Calu3 (cell line): ENCODE data around the gene RAD51B. TPM values are rescaled to one million over a fixed set of nuclear protein-coding genes. Genes with fewer than 3 reads are reported as not detected.

Experiments used
- BruUV-seq: library from RNA; stranded (reverse); fragments of 400-500 nt; replicated peaks from 2 replicates; lab custom pipeline; 2021; lab: Mats Ljungman, UMichigan
- CTCF ChIA-PET: fragments of 300-600 bp; sonication (Branson Sonifier 250); formaldehyde crosslinking; loops from one replicate; lab custom pipeline; 2022; ENCODE audit warnings: antibody characterized with exemption; lab: Charles Lee
- DNase-seq: peaks from one replicate; pipeline ENCODE4 v3.0.0; 2022
- H3K27ac Mint-ChIP-seq: one replicate; pipeline ENCODE4 v1.8.0; 2022; ENCODE audit warnings: mixed read lengths; ENCODE audit not compliant: unreplicated experiment
- H3K27me3 Mint-ChIP-seq: one replicate; pipeline ENCODE4 v1.8.0; 2022; ENCODE audit warnings: mixed read lengths; ENCODE audit not compliant: unreplicated experiment
- H3K36me3 Mint-ChIP-seq: one replicate; pipeline ENCODE4 v1.8.0; 2022; ENCODE audit warnings: mild to moderate bottlenecking, moderate library complexity, mixed read lengths; ENCODE audit not compliant: insufficient read depth, unreplicated experiment
- H3K4me1 Mint-ChIP-seq: one replicate; pipeline ENCODE4 v1.8.0; 2022; ENCODE audit warnings: mild to moderate bottlenecking, low read depth, mixed read lengths; ENCODE audit not compliant: unreplicated experiment
- H3K4me3 Mint-ChIP-seq: one replicate; pipeline ENCODE4 v1.8.0; 2022; ENCODE audit warnings: mild to moderate bottlenecking, low read depth, moderate library complexity, mixed read lengths; ENCODE audit not compliant: unreplicated experiment
- H3K9me3 Mint-ChIP-seq: one replicate; pipeline ENCODE4 v1.8.0; 2022; ENCODE audit warnings: low read depth, mixed read lengths; ENCODE audit not compliant: unreplicated experiment
- intact Hi-C: fragments of 100-400 bp; cut with micrococcal nuclease; formaldehyde crosslinking; loops from one replicate; pipeline ENCODE4 v1.10.0; 2022; ENCODE audit not compliant: unreplicated experiment
- total RNA-seq: library from RNA; stranded (reverse); gene quantifications from 2 replicates; pipeline ENCODE4 v1.2.3, GENCODE V29; 2022
- TF ChIP-seq, protein P1 (sequence below): fragments of 200-600 bp; IDR thresholded peaks from one replicate; pipeline ENCODE4 v1.8.0; 2022; ENCODE audit warnings: antibody characterized with exemption; ENCODE audit not compliant: unreplicated experiment

Gene RAD51B
- total RNA-seq, 1 experiment from 2014 or later = 24.7 TPM

DNA sequence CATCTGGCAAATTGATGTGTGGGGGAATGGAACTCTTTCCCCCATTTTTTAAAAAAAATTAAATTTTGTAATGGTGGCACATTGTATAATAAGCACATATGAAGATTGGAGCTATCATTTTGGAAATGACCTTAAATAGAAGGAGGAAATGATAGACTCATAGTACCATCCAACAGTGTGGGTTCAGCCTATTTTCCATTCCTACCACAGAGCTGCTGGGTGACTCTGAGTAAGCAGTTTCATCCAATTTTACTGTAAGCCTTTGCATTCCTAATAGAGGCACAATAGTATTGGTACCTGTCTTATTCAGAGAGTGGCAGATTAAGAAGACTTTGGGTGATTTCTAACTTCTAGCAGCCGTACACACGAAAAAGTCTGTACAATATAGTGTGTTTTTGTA is 304.5 kb downstream of the RAD51B start:
- no peak overlapping the region for H3K4me3 Mint-ChIP-seq
- CTCF ChIA-PET = interaction anchor here (1.6 kb wide), 1 partner anchor 14 kb away, joined by 4 read pairs; no protein-coding TSS in a partner anchor
- H3K27ac Mint-ChIP-seq = no peak overlapping the region
- no TSS peak for BruUV-seq
- H3K9me3 Mint-ChIP-seq = peaks cover 2% of the 10 kb centered on the region
- H3K27me3 Mint-ChIP-seq = no peaks in the 10 kb centered on the region
- H3K4me1 Mint-ChIP-seq = peaks cover 17% of the 10 kb centered on the region
- TF ChIP-seq, protein P1, sequence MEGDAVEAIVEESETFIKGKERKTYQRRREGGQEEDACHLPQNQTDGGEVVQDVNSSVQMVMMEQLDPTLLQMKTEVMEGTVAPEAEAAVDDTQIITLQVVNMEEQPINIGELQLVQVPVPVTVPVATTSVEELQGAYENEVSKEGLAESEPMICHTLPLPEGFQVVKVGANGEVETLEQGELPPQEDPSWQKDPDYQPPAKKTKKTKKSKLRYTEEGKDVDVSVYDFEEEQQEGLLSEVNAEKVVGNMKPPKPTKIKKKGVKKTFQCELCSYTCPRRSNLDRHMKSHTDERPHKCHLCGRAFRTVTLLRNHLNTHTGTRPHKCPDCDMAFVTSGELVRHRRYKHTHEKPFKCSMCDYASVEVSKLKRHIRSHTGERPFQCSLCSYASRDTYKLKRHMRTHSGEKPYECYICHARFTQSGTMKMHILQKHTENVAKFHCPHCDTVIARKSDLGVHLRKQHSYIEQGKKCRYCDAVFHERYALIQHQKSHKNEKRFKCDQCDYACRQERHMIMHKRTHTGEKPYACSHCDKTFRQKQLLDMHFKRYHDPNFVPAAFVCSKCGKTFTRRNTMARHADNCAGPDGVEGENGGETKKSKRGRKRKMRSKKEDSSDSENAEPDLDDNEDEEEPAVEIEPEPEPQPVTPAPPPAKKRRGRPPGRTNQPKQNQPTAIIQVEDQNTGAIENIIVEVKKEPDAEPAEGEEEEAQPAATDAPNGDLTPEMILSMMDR = no peak
- intact Hi-C loops = no loop called here
- H3K36me3 Mint-ChIP-seq = no peaks in the 10 kb centered on the region
- DNase-seq = no peak

DNA sequence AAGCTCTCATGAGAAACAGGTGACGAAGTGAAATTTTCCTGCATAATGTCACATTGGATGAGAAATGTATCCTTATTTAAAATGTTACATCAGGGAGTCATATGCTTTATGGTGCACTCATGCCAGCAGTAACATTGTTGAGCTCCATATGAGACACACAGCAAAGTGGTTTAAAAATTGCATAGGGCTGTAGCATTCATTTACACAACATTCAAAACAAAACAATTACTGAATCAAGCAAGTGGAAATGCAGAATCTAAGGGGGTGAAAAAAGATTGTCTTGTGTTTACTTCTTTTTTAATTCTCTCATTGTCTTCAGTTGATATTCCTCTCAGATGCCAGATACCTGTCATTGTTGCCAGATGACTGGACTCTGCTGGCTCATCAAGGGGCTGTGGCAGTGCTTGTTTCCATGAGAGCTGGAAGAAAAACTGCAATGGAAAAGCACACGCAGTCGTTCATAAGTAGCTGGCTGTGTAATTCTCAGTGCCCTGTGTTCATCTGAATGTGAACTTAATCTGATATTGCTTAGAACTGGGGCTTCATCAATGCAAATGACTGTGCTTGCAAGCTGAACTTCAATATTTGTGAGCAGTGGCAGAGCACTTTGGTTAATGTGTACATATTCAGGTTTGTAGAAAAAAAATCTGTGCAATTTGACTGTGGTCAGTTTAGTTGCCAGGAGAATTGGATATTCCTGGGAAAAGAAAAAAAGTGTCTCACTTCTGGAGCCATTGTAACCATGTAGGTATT is 305.6 kb downstream of the RAD51B start:
- TF ChIP-seq, protein P1 = no peak
- no peaks in the 10 kb centered on the region for H3K36me3 Mint-ChIP-seq
- intact Hi-C loops = no loop called here
- CTCF ChIA-PET = interaction anchor here (0.6 to 1.2 kb wide), 4 partner anchors 13 to 203 kb away, joined by 3 to 5 read pairs (median 4); no protein-coding TSS in a partner anchor
- no peak for DNase-seq
- peaks cover 17% of the 10 kb centered on the region for H3K4me1 Mint-ChIP-seq
- H3K9me3 Mint-ChIP-seq = peaks cover 2% of the 10 kb centered on the region
- no peak overlapping the region for H3K27ac Mint-ChIP-seq
- H3K4me3 Mint-ChIP-seq = no peak overlapping the region
- BruUV-seq = no TSS peak
- H3K27me3 Mint-ChIP-seq = no peaks in the 10 kb centered on the region

DNA sequence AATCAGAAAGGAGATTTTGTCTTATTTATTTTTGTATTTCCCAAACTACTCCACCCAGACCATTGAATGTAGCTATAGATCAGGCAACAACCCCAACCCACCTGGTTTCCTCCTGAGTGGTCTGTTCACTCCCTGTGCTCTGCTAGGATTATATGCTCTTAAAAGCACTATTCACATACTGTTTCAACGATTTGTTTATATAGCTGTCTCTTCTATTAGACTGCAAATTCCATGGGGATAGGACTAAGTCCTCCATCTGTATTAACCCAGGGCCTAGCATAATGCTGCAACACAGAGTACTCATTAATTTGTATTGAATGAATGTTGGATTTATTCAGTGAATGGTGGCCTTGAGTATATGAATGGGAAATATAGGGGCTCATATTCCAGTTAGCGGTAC is 307.6 kb downstream of the RAD51B start:
- CTCF ChIA-PET = interaction anchor here (0.6 kb wide), 1 partner anchor 945 kb away, joined by 8 read pairs; no protein-coding TSS in a partner anchor
- TF ChIP-seq, protein P1 = no peak

DNA sequence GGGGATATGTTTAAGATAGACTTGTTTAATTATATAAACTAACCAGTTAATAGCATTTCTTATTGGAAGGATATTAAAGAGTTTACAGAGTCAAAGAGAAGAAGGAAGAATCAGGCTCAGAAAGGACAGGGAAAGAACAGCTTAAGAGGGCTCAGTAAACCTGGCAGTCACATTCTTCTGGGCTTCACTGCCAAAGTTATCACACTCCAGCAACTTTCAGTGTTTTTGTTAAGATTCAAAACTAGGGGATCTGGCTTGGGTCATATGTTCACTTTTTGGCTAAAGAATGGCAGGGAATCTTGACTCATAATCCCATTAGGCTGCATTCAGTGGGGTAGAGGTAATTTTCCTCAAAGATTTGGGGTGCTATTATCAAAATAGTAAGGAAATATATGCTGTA is 312.3 kb downstream of the RAD51B start:
- Mint-ChIP-seq H3K4me3 (no peak overlapping the region), H3K9me3 (no peaks in the 10 kb centered on the region), H3K27ac (no peak overlapping the region), H3K27me3 (no peaks in the 10 kb centered on the region), H3K36me3 (no peaks in the 10 kb centered on the region), H3K4me1 (peaks cover 10% of the 10 kb centered on the region)
- CTCF ChIA-PET = no interaction called here
- BruUV-seq = no TSS peak
- intact Hi-C loops = no loop called here
- TF ChIP-seq, protein P1 = no peak
- no peak for DNase-seq

More for the DNA sequence above, 307.6 kb downstream of the RAD51B start:
- BruUV-seq = no TSS peak
- no peak for DNase-seq
- Mint-ChIP-seq H3K27me3 (no peaks in the 10 kb centered on the region), H3K4me1 (peaks cover 21% of the 10 kb centered on the region), H3K9me3 (no peaks in the 10 kb centered on the region), H3K27ac (no peak overlapping the region), H3K4me3 (no peak overlapping the region), H3K36me3 (no peaks in the 10 kb centered on the region)
- intact Hi-C loops = no loop called here
